NCI-H1105 treated with DMSO at 0.1 percent for 48 hours (cell line): ENCODE results near the gene B3GNT4.
"Not testable (repeated sequence)": the region's sequence is repeated elsewhere in the genome, so short reads cannot be mapped to it uniquely, and the experiment has no call there.

Experiments
- DNase-seq: peaks from one replicate; lab custom pipeline; 2025; lab: John Stamatoyannopoulos, UW

B3GNT4 gene

DNA sequence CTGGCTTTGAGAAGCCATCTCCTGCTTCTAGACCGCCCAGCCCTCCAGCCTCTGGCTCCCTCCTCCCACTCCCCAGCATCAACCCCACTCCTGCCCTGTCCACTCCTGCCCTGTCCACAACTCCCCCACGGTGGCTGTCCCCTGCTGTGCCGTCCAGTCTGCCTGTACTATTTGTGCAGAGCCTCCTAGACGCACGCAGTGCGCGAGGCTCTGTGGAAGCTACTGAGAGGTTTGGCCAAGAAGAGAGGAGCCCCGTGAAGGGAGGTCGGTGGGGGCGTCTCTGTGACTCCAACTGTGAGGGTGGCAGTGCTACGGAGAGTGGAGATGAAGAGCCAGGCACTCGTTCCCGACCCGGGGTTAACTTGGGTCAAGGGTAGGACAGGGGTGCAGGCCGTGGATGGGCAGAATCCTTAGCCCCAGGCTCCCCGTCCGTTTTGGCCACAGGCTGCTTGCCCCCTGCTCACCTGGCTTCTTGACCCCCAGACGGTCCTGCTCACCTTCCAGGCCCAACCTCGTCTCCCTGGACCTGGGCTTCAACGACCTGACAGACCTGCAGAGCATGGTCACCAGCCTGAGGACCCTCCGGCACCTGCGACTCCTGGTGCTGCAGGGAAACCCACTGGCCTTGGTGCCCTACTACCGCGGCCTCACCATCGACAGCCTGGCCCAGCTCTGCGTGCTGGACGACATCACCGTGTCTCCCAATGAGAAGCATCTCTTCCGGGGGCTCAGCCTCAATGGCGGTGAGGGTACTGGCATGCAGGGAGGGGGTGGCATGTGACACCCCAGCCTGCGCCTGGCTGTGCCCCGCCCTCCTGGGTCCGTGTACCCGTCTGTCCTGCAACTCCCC, 13.7 kb upstream of the B3GNT4 start:
- no peak for DNase-seq

DNA sequence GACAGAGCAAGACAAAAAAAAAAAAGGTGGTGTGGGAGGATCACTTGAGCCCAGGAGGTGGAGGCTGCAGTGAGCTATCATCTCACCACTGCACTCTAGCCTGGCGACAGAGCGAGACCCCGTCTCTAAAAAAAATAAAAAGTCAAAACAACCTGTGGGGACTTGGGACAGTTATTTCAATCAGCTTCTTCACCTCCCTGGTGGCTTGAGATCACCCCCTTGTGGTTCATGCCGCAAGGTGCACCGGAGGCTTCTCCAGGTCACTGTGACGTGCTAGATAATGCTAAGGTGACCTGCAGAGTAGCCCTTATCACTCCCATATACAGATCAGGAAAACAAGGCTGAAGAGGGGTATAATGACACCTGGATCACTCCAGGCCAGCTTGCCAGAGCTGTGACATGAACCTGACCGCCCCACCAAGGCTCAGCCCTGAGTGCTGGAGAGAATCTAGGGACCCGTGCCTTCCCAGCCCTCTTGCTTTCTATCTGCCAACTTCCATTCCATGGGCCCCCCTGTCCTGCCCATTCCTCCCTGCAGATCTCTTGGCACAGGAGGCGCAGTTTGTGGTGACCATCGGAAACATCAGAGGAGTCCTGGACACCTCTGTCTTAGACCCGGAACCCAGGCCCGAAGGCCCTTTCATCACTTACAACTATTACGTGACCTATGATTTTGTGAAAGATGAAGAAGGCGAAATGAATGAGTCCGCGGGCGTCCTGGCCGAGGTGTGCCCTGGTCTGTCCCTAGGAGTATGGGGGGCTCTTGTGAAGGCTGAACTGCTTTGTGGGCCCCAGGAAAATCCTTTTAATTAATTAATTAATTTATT, 12.5 kb upstream of the B3GNT4 start:
- DNase-seq = peak; percentile 22

DNA sequence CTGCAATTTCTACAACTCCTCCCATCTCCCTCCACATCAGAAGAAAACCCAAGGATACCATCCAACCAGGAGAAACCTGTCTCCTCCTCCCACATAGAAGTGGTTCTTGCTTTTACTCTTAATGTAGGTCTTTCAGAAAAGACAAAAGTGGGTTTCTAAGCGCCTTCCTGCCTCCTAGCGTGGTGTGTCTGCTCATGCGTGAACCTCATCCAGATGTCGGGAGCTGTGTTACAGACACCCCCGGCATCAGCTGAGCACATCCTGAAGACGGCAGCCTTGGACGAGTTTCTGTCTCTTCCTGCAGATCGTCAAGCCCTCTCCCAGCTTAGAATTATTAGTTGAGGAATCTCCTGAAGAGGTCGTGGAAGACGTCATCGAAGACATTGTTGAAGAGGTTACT, 11.1 kb upstream of the B3GNT4 start:
- no peak for DNase-seq

- DNase-seq = no peak
Observed at GRCh38 chr12:122194804-122195203, 8.7 kb upstream of the B3GNT4 start.

DNA sequence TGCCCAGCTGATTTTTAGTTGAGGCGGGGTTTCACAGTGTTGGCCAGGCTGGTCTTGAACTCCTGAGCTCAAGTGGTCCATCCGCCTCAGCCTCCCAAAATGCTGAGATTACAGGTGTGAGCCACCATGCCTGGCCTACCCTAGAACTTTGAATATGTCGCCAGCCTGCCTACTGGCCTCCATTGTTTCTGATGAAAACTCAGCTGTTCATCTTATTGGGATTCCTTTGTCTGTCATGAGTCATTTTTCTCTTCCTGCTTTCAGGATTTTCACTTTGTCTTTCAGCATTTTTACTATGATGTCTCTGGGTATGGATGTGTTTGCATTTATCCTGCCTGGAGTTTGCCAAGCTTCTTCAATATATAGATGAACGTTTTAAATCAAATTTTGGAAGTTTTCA, 8.1 kb upstream of the B3GNT4 start:
- no peak for DNase-seq

DNA sequence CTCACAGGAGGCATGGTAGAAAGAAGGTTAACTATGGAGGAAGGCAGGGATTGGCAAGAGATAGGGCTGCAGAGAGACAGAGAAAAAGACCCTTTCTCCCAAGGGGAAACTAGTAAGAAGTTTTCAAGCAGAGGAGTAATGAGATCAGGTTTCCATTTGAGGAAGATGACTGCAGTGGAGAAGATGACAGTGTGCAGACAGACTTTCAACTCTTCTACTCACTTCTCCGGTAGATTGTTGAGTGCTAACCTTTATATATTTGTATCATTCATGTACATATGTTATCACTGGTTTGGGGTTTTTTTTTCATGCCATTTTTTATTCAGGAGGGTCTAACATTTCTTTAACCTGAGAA, 5.9 kb upstream of the B3GNT4 start:
- no peak for DNase-seq

DNA sequence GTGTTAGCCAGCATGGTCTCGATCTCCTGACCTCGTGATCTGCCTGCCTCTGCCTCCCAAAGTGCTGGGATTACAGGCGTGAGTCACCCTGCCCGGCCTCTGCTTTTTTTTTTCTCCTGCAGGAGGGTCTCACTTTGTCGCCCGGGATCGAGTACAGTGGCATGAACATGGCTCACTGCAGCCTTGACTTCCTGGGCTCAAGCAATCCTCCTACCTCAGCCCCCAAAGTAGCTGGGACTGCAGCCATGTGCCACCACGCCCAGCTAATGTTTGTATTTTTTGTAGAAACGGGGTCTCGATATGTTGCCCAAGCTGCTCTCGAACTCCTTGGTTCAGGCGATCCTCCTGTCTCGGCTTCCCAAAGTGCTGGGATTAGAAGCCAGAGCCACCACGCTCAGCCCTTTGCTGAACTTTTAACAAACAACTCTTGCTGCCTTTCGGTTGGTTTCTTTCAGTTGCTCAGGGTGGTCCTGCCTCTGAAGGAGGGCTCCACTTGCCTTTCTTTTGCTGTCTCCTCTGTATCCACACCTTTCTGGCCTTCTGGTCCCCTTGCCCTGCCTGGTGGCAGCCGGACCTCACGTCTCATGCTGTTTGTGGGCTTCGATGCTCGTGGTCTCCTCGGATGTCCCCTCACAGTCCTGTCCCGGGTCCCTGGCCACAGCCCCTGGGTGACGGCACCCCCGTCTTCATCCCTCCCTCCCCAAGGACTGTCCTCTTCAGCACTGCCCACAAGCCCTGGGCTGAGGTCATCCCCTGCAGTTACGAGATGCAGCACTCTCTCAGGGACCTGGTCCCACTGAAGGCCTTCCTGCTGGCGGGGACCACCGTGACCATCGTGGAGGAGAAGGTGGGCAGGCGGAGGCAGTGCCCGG, 3.8 kb upstream of the B3GNT4 start:
- DNase-seq = no peak

- DNase-seq = no peak
Observed at GRCh38 chr12:122200541-122201175, 2.9 kb upstream of the B3GNT4 start.

- DNase-seq = no peak
Observed at GRCh38 chr12:122201381-122201780, 2.1 kb upstream of the B3GNT4 start.

DNA sequence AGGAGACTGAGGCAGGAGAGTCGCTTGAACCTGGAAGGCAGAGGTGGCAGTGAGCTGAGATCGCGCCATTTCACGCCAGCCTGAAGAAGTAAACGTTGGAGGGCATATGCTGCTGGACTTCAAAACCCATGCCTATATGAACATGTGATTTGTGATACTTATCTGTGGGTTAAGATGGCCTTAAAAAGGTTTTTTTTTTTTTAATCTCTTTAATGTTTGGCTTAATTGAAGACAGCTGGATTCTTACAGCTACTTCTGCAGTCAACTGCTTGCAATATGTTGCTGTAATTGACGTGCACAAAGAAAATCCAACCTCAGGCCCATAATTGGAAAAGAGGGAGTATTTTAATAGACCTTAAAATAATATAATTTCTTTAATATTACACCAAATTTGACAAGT, 1.5 kb upstream of the B3GNT4 start:
- no peak for DNase-seq

DNA sequence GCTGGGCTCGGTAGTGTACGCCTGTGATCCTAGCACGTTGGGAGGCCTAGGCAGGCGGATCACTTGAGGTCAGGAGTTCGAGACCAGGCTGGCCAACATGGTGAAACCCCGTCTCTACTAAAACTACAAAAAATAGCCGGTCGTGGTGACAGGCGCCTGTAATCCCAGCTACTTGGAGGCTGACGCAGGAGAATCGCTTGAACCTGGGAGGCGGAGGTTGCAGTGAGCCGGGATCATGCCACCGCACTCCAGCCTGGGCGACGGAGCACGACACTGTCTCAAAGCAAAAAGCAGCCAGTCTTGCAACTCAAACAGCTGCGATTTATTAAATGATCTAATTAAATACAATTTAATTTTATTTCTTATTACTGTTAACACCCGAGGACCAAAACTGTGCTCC, 698 bp upstream of the B3GNT4 start:
- DNase-seq = not testable (repeated sequence)

- no peak for DNase-seq
Observed at GRCh38 chr12:122204167-122205052, 901 bp downstream of the B3GNT4 start.

DNA sequence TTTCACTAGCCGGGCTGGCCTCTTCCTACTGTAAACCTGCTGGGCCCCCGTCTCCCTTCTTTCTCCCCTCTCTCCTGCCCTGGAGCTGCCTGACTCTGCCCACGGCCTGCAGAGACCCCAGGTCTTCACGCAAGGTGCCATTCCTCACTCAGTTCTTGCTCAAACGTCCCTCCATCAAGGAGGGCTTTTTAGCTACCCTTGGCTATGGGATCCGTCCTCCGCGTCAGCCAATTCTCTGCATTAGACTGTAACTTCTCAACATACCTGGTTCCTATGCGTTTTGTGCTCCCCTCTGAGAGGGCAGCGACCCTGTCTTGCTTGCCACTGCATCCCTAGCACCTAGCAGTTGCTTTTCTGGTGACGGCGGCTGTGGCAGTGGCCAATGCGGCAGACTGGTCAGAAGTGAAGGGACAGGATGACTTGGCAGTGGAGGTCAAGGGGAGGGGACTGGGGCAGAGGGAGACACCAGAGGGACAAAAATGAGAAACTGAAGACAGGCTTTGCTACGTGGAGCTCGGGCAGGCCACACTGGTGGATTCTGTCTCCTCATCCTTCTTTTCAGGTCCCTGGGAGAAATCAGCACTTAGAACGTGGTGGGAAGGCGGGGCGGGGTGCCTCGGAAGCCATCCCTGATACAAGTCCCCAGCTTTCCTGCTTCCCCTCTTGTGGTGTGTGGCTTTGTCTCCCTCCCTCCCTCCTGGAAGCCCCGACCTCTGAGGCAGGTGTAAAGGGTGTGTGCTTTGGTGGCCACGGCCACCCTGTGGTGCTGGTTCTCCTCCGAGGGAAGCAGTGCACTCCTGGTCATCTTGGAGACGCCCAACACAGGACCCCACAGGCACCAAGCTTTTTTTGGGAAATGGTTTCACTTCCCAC, 1.8 kb downstream of the B3GNT4 start:
- DNase-seq = no peak

GRCh38 chr12:122206111-122206881, 2.8 kb downstream of the B3GNT4 start:
- DNase-seq = no peak

DNA sequence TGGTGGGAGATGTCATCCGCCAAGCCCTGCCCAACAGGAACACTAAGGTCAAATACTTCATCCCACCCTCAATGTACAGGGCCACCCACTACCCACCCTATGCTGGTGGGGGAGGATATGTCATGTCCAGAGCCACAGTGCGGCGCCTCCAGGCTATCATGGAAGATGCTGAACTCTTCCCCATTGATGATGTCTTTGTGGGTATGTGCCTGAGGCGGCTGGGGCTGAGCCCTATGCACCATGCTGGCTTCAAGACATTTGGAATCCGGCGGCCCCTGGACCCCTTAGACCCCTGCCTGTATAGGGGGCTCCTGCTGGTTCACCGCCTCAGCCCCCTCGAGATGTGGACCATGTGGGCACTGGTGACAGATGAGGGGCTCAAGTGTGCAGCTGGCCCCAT, 3.5 kb downstream of the B3GNT4 start:
- DNase-seq = no peak

GRCh38 chr12:122207391-122207790, 3.9 kb downstream of the B3GNT4 start:
- no peak for DNase-seq

GRCh38 chr12:122208073-122208820, 4.7 kb downstream of the B3GNT4 start:
- DNase-seq = no peak

GRCh38 chr12:122215771-122216170, 12.3 kb downstream of the B3GNT4 start:
- no peak for DNase-seq
